NCI-H345 treated with DMSO at 0.1 percent for 48 hours (cell line): ENCODE measurements around the gene SCT.

Experiments
- DNase-seq: peaks from one replicate; lab custom pipeline; 2025; ENCODE audit not compliant: unreplicated experiment; lab: John Stamatoyannopoulos, UW

The SCT gene

DNA sequence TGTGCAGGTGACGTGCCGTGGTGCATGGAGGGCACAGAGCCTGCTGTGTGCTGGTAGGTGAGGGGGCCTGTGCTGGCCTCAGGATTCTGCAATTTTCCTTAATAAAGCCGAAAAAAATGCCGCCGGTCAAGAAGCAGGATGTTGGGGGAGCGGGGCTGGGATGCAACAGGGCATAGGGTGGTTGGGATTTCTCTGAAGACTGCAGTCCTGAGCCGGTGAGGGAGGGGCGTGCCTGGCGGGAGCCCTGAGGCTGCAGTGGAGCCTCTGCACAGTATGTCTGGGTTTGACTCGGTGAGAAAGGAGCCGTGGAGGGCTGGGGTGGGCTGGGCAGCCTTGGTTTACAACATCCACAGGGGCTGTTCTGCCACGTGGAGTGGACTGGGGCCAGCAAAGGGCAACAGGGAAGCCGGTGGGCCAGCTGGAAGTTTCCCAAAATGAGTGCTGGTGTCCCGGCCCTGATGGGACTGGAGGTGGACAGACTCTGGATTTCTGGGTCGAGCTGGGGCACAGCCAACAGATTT, 3.6 kb downstream of the SCT start:
- DNase-seq: no peak

DNA sequence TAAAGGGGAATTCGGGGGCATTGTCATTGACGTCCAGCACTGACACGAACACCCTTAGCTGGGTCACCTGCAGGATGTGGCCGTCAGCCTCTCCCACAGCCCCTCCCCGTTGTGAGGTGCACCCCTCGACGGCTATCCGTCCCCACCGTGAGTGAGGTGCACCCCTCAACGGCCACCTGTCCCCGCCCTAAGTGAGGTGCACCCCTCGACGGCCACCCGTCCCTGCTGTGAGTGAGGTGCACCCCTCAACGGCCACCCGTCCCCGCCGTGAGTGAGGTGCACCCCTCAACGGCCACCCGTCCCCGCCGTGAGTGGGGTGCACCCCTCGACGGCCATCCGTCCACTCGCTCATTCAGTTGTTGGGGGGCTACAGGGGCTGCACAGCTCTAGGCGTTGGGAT, 5.1 kb downstream of the SCT start:
- no peak for DNase-seq

GRCh38 chr11:620935-621814, 5.8 kb downstream of the SCT start:
- no peak for DNase-seq

GRCh38 chr11:620201-620600, 6.8 kb downstream of the SCT start:
- DNase-seq: no peak

DNA sequence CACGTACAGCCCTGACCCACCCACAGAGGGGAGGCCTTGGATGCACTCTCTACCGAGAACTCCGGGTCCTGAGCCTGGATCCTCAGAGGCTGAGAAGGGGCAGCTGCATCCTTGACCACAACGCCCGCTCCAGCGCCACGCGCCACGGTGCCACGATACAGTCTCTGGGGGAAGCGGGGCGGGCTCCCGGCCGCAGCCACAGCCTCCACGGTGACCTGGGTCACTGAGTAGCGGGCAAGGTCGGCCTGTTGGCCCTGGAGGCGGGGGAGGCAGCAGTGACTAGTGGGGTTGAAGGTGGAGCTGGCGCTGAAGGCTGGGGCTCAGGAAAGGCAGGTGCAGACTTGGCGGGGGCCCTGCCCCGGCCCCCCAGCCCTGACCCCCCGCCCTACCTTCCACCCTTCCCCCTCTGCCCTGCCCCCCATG, 7.3 kb downstream of the SCT start:
- DNase-seq: no peak

GRCh38 chr11:618856-619627, 7.9 kb downstream of the SCT start:
- no peak for DNase-seq

DNA sequence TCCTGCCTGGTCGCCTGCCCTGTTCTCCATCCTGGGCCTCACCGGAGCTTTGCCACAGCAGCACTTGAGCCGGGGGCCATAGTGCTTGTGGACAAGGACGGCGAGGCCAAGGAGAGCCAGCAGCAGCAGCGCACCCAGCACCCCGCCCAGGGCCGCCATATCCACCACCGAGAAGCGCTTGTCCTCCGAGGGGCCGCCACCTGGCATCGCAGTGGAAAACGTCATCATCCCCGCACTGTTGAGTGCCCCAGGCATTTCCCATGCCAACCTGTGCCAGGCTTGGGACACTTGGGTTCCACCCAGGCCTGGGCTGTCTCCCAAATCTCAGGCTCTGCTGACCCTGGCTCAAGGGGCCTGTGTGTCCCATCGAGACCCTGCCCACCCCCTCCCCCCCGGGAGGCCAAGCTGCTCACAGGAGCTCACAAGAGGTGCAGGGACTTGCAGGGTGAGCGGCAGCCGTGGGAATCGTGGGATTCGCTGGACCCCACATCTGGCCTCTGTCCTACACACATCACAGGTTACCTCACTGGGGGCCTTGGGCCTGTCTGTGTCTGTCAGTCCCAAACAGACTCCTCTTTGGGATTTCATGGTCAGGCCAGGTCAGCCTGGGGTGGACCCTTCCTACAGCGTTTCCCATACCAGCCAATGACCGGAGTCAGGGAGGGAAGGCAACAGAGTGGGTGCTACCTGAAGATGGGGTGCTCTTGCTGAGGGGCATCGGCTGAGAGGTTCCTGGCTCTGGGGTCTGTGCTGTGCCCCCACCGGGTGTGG, 8.9 kb downstream of the SCT start:
- no peak for DNase-seq

DNA sequence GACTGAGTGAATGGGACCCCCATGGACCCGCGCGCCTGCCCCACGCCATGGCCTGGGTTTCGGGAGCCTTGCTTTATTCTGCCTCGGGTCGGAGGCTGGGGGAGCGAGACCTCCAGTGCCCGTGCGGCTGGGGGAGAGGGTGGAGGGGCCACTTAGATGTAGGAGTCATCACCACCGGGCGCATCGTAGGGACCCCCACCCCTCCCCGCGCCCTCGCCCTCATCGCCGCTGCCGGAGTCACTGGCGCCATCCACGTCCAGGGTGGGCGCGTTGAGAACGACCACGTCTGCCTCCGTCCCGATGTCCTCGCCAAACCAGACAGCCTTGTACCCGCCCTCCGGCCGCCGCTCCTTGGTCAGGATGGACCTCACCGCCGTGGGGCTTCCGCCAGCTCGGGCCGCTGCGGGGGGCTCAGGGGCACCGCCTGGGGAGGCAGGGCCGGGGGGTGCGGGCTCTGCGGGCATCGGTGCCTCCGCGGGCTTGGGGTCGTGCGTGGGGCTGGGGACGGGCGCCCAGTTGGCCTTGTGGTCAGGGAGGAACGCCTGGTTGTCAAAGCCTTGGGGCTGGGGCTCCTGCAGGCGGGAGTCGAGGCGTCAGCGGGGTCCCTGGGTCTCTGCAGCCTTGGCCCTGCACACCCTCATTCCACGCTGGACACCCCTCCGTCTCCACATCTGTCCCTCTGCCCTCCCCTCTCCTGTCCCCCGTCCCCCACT, 9.6 kb downstream of the SCT start:
- no peak for DNase-seq

GRCh38 chr11:616320-617198, 10.4 kb downstream of the SCT start:
- no peak for DNase-seq

- DNase-seq: peak; percentile 33
Observed at GRCh38 chr11:615504-616319, 11.3 kb downstream of the SCT start, which contains the start of gene IRF7. Gene IRF7 (minus strand): TSS chr11:615950. CDS start chr11:615364, 586 bp downstream.

GRCh38 chr11:614623-615503, 12.1 kb downstream of the SCT start:
- no peak for DNase-seq

DNA sequence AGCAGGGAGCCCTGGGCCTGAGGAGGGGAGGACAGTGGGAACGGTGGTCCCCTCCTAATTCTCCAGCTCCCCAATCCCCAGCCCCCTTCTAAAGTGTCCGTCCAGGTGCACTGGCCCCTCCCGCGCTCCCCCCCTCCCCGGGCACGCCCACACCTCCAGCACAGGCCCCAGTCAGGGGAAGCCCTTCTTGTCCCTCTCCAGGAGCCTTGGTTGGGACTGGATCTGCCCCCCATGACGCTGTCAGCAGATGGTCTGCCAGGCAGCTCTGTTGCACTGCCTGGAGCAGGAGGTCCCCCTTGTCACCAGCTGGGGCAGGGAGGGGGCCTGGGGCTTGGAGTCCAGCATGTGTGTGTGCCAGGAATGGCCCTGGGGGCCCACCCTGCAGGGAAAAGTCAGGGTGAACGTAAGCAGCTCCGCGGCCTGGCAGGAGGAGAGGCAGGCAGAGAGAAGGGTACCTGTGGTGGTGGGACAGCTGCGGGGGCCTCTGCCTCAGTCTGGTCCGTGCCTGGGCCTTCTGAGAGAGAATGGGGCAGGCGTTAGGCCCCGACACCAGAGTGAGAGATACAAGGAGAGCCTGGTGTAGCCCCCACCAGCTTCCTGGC, 12.9 kb downstream of the SCT start:
- no peak for DNase-seq

DNA sequence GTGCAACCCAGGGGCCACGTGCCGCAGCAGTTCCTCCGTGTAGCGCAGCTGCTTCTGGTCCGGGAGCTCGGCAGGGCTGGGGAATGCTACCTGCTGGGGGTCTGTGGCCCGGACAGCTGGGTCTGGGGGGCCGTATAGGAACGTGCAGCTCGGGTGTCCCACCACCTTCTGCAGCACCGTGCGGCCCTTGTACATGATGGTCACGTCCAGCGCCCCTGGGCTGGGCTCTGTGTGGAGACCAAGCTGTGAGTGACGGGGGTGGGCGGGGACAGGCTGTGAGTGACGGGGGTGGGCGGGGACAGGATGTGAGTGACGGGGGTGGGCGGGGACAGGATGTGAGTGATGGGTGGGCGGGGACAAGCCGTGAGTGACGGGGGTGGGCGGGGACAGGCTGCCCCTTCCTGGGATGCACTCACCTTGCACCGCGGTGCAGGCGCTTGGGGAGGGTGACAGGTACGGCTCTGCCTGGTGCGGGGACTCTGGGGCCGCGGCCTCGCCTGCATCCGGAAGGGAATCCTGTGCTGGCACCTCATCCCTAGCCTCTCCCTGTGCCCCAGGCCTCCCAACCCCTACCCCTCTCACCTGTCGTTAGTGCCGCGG, 13.5 kb downstream of the SCT start:
- DNase-seq: peak; percentile 11

- DNase-seq: no peak
Observed at GRCh38 chr11:612961-613300, 14.1 kb downstream of the SCT start.

DNA sequence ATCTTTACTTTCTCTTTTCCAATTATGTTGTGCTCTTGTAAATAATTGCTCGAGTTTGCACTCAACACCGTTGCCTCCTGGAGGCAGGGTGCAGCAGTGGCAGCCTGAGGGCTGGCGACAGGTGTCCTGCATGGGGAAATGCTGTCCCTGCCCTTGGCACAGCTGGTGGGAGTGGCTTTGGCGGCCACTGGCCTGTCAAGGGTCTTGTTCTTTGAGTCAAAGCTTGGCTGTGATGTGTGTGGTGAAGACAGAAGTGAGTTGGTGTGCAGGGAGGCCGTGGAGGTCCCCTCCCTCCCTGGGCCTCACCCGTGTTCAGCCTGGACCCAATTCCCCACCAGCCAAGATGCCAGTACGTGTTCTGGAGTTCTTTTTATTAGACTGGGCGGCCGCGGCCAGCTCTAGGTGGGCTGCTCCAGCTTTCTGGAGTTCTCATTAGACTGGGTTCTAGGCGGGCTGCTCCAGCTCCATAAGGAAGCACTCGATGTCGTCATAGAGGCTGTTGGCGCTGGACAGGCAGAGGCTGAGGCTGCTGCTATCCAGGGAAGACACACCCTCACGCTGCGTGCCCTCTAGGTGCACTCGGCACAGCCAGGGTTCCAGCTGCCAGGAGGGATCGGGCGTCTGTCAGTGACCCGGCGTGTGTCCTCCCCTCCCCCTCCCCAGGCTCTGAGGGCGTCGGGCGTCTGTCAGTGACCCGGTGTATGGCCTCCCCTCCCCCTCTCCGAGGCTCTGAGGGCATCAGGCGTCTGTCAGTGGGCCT, 14.6 kb downstream of the SCT start:
- DNase-seq: no peak
